ENCODE measurements around the gene C5orf52. TPM values are rescaled to one million over a fixed set of nuclear protein-coding genes. Genes with fewer than 3 reads are reported as not detected.
"Not testable (repeated sequence)": the region's sequence is repeated elsewhere in the genome, so short reads cannot be mapped to it uniquely, and the experiment has no call there.

The C5orf52 gene
- total RNA-seq, 1 experiment from 2014 or later, result not detected

DNA sequence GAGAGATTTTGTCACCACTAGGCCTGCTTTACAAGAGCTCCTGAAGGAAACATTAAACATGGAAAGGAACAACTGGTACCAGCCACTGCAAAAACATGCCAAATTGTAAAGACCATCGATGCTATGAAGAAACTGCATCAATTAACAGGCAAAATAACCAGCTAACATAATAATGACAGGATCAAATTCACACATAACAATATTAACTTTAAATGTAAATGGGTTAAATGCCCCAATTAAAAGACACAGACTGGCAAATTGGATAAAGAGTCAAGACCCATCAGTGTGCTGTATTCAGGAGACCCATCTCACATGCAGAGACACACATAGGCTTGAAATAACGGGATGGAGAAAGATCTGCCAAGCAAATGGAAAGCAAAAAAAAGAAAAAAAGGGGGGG is 51.6 kb downstream of the C5orf52 start:
- DNase-seq (ENCODE audit: low spot score), result not testable (repeated sequence)

DNA sequence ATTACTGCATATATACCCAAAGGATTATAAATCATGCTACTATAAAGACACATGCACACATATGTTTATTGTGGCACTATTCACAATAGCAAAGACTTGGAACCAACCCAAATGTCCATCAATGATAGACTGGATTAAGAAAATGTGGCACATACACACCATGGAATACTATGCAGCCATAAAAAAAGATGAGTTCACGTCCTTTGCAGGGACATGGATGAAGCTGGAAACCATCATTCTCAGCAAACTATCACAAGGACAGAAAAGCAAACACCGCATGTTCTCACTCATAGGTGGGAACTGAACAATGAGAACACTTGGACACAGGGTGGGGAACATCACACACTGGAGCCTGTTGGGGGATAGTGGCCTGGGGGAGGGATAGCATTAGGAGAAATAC is 55.3 kb downstream of the C5orf52 start:
- DNase-seq (ENCODE audit: low spot score), result not testable (repeated sequence)

DNA sequence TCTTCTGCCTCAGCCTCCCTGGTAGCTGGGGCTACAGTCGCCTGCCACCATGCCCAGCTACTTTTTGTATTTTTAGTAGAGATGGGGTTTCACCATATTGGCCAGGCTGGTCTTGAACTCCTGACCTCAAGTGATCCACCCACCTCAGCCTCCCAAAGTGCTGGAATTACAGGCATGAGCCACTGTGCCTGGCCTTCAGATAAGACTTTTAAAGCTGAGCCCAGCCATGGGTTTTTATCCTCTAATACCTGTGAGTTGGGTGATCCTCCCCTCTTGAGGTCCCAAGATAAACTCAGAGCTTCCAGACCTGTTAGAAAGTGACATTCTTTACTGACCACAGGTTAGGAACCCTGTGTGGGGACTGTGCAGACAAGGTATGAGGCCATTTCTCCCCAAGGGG is 56.5 kb downstream of the C5orf52 start:
- not testable (repeated sequence) for DNase-seq (ENCODE audit: low spot score)

Other genes with a start within 250 kb of the C5orf52 start
- 1.2 and 1.5 TPM in 2 replicates for gene NIPAL4, start 211.3 kb upstream of the C5orf52 start, total RNA-seq (2014; rRNA removed; shearing (Covaris generic))
- gene ADAM19, start 95.8 kb upstream of the C5orf52 start, total RNA-seq (2014; rRNA removed; shearing (Covaris generic)), result 43.1 and 50.3 TPM in 2 replicates
- not detected in 2 replicates for gene SOX30, start 19.1 kb upstream of the C5orf52 start, total RNA-seq (2014; rRNA removed; shearing (Covaris generic))
- 13.2 and 14.8 TPM in 2 replicates for gene THG1L, start 59.9 kb downstream of the C5orf52 start, total RNA-seq (2014; rRNA removed; shearing (Covaris generic))
- 6.0 and 8.7 TPM in 2 replicates for gene LSM11, start 72.2 kb downstream of the C5orf52 start, total RNA-seq (2014; rRNA removed; shearing (Covaris generic))
- gene CLINT1, start 187.6 kb downstream of the C5orf52 start, total RNA-seq (2014; rRNA removed; shearing (Covaris generic)), result 58.4 and 79.2 TPM in 2 replicates

Measured in A172 (cell line).